Activated T-cell treated with anti-CD3 and anti-CD28 coated beads, Interleukin-2, amount 50 U/mL, for 4 hours (primary cell): ENCODE measurements around the gene MYO5B. TPM values are rescaled to one million over a fixed set of nuclear protein-coding genes. Genes with fewer than 3 reads are reported as not detected.
A peak's percentile ranks its signal among the peaks of the same experiment; 100 is the strongest.

ENCODE experiments used
- ATAC-seq, 2 donors: fragments of 200-7000 bp; cut with Tn5 transposase; one replicate each; pipeline ENCODE4 v1.10.0; 2021
- DNase-seq: peaks from one replicate; pipeline ENCODE4 v3.0.0-alpha.2; 2020
- H3K27me3 Mint-ChIP-seq: one replicate; pipeline ENCODE4 v1.8.0; 2021; ENCODE audit warnings: low read depth, mixed read lengths
- H3K36me3 Mint-ChIP-seq: one replicate; pipeline ENCODE4 v1.8.0; 2022; ENCODE audit warnings: mixed read lengths; ENCODE audit not compliant: insufficient read depth
- H3K4me1 Mint-ChIP-seq: one replicate; pipeline ENCODE4 v1.8.0; 2021; ENCODE audit warnings: low read depth, mixed read lengths
- H3K4me3 Mint-ChIP-seq: one replicate; pipeline ENCODE4 v1.8.0; 2021; ENCODE audit warnings: mild to moderate bottlenecking, moderate library complexity, mixed read lengths
- H3K9me3 Mint-ChIP-seq: one replicate; pipeline ENCODE4 v1.8.0; 2021; ENCODE audit warnings: mixed read lengths
- total RNA-seq, 3 donors: library from RNA; stranded (reverse); gene quantifications; one replicate each; pipeline ENCODE4 v1.2.1, GENCODE V29; 2021

MYO5B gene
- total RNA-seq, 3 donors from 2014 or later = 0.13 to 0.14 (median 0.13) TPM

DNA sequence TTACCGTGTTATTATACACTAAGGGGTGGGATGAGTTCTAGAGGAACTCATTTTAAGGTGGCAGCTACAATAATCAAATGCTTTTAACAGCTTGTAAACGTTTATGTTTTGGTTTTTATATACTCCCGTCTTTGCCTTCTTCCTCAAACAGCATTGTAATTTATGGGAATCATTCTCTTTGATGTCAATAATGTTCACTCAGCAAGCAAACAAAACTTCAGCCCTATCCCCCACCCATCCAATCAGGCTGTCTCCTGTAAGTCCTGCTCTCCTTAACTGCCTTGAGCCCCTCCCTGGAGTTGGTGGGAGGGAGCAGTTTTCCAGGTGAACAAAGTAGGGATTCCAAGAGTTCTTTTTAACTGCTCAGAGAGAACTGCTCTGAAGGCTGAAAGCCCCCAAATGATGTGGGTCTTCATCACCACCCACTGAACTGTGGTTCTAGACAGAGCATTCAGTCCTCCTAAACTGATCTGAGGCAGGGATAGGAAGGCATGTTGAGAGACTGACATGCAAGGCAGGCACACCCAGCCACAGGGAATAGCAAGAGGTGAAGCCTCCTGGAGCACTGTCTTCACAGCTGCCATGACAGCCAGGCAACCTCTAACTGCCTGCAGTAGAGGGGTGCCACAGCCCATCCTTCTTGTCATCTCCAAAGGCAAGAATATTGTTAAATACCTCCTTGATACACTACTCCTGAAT lies 17.5 kb downstream of the MYO5B start:
- ATAC-seq = no peak
- H3K9me3 Mint-ChIP-seq = no peaks in the 10 kb centered on the region
- no peaks in the 10 kb centered on the region for H3K36me3 Mint-ChIP-seq
- no peak for DNase-seq
- no peak overlapping the region for H3K4me3 Mint-ChIP-seq
- H3K4me1 Mint-ChIP-seq = peaks cover 2% of the 10 kb centered on the region
- H3K27me3 Mint-ChIP-seq = peaks cover 27% of the 10 kb centered on the region

- ATAC-seq = peak; percentile 57 to 59
- no peaks in the 10 kb centered on the region for H3K36me3 Mint-ChIP-seq
- H3K9me3 Mint-ChIP-seq = no peaks in the 10 kb centered on the region
- DNase-seq = no peak
- peaks cover 27% of the 10 kb centered on the region for H3K27me3 Mint-ChIP-seq
- no peak overlapping the region for H3K4me3 Mint-ChIP-seq
- peaks cover 2% of the 10 kb centered on the region for H3K4me1 Mint-ChIP-seq
These were observed 22.6 kb downstream of the MYO5B start for GRCh38 chr18:50172367-50172766.

- Mint-ChIP-seq H3K4me3 (no peak overlapping the region), H3K36me3 (no peaks in the 10 kb centered on the region), H3K9me3 (no peaks in the 10 kb centered on the region), H3K27me3 (peaks cover 26% of the 10 kb centered on the region), H3K4me1 (peaks cover 2% of the 10 kb centered on the region)
- ATAC-seq (no peak), DNase-seq (no peak)
These were observed 23.5 kb downstream of the MYO5B start for GRCh38 chr18:50171406-50171805.

DNA sequence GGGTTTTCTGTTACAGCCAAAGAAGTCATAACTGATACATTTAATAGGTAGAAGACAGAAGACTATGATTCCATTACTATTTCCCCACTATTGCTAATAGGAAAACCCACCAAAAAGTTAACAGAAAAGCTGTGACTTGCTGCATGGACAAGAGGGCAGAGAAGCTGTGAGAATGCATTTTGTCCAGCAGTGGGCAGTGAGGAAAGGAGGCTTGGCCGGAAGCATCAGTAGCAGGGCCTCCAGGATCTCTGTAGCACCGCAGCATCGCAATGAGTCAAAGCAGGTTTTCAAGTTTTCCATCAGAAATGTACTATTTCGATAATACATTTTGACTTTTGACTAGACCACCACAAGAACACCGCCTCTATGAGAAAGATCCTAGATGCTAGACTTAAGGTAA lies 24.9 kb downstream of the MYO5B start:
- no peaks in the 10 kb centered on the region for H3K36me3 Mint-ChIP-seq
- peaks cover 2% of the 10 kb centered on the region for H3K4me1 Mint-ChIP-seq
- no peak for DNase-seq
- ATAC-seq = no peak
- H3K4me3 Mint-ChIP-seq = no peak overlapping the region
- peaks cover 31% of the 10 kb centered on the region for H3K27me3 Mint-ChIP-seq
- H3K9me3 Mint-ChIP-seq = no peaks in the 10 kb centered on the region

DNA sequence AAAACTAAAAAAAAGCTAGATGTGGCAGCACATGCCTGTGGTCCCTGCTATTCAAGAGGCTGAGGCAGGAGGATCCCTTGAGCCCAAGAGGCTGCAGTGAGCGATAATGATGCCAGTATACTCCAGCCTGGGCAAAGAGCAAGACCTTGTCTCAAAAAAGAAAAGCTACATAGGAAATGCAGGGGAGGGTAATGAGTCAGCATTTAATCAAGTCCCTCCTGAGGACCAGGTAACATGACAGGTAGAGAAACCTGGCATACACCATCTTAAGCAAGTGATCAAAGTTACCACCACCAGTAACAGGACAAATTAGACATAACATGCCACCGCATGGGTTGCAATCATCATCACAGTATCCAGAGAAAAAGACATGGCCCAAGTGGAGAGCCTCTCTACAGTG lies 25.8 kb downstream of the MYO5B start:
- Mint-ChIP-seq H3K4me1 (peaks cover 2% of the 10 kb centered on the region), H3K27me3 (peaks cover 36% of the 10 kb centered on the region), H3K4me3 (no peak overlapping the region), H3K36me3 (no peaks in the 10 kb centered on the region), H3K9me3 (no peaks in the 10 kb centered on the region)
- no peak for ATAC-seq
- DNase-seq = no peak

DNA sequence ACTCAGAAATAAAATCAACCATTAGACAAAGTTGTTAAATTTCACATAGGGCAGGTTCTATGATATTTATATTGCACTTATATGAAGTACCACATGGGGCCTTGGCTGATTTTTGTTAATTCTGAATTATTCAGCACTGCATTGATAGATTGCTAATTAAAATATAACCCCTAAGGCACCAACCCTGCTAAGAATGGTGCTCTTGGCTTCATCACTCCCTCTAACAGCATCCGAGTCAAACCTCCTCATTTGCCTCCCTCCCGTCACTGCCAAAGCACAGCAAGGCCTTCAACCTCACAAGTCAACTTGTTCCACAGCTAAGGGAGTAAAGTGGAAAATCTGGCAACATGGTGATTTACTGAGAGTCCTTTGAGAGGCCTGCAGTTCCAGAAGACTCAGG lies 27.0 kb downstream of the MYO5B start:
- Mint-ChIP-seq H3K4me3 (no peak overlapping the region), H3K36me3 (no peaks in the 10 kb centered on the region), H3K27me3 (peaks cover 35% of the 10 kb centered on the region), H3K4me1 (peaks cover 2% of the 10 kb centered on the region), H3K9me3 (no peaks in the 10 kb centered on the region)
- no peak for ATAC-seq
- no peak for DNase-seq

GRCh38 chr18:50166901-50167300 lies 28.0 kb downstream of the MYO5B start:
- Mint-ChIP-seq H3K27me3 (peaks cover 36% of the 10 kb centered on the region), H3K4me1 (no peaks in the 10 kb centered on the region), H3K4me3 (no peak overlapping the region), H3K36me3 (no peaks in the 10 kb centered on the region), H3K9me3 (no peaks in the 10 kb centered on the region)
- no peak for DNase-seq
- no peak for ATAC-seq

DNA sequence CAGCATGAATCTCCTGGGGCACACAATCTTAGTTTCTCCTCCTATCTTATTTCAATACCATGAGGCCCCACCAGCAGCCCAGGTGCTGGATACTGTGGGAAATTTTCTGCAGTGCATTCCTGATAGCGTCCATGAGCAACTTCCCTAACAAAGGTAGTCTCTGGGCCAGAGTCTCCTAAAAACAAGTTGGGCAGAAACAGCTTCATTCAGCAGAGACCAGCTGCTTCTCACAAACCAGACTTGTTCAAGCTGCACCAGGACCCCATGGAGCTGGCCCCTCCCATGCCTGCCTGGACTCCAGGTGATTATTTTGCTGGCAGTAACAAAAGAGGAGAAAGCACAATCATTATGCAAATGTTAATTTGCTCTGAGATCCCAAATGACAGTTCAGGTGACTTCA lies 31.4 kb downstream of the MYO5B start:
- Mint-ChIP-seq H3K27me3 (peaks cover 40% of the 10 kb centered on the region), H3K36me3 (no peaks in the 10 kb centered on the region), H3K4me1 (no peaks in the 10 kb centered on the region), H3K9me3 (no peaks in the 10 kb centered on the region), H3K4me3 (no peak overlapping the region)
- ATAC-seq = no peak
- no peak for DNase-seq

DNA sequence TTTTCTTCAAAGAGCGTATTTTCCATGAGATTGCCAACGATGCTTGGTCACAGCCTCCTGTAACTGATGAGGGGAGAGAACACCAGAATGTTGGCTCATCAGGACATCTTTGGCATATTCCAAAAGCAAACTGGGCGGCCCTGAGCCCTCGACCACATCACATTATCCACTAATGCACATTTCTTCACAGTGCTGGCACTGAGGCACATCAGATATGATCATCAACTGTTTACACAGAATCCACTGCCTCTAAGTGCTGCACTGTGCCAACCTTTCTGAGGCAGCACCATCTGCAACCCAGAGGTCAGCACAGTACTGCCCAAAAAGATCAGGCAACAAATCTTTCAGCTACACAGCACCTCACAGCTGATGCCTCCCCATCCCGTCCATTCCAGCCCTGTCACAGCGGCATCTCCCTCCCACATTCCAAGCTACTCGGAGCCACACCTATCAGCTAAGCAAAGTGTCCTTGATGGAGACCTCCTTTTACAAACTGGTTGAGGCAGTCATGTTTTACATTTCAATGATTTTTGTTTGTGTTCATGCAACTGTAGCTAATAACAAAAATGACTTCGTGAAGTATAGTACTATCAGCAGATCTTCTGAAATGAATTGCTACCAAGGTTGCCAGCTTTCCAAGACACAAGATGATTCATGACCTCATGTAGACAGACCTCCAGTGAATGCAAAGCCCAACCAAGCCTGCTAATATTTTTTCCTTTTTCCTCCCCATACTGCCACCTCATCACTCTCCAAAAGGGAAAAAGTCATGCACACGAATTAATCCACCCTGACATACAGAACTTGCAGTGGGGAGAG lies 32.3 kb downstream of the MYO5B start:
- peaks cover 36% of the 10 kb centered on the region for H3K27me3 Mint-ChIP-seq
- no peaks in the 10 kb centered on the region for H3K4me1 Mint-ChIP-seq
- H3K9me3 Mint-ChIP-seq = no peaks in the 10 kb centered on the region
- H3K36me3 Mint-ChIP-seq = no peaks in the 10 kb centered on the region
- no peak overlapping the region for H3K4me3 Mint-ChIP-seq
- DNase-seq (no peak), ATAC-seq (no peak)

GRCh38 chr18:50161597-50162205 lies 33.2 kb downstream of the MYO5B start:
- H3K4me1 Mint-ChIP-seq = no peaks in the 10 kb centered on the region
- ATAC-seq (no peak), DNase-seq (no peak)
- no peak overlapping the region for H3K4me3 Mint-ChIP-seq
- H3K9me3 Mint-ChIP-seq = no peaks in the 10 kb centered on the region
- H3K36me3 Mint-ChIP-seq = no peaks in the 10 kb centered on the region
- H3K27me3 Mint-ChIP-seq = peaks cover 36% of the 10 kb centered on the region

- H3K4me1 Mint-ChIP-seq = no peaks in the 10 kb centered on the region
- DNase-seq (no peak), ATAC-seq (no peak)
- no peaks in the 10 kb centered on the region for H3K9me3 Mint-ChIP-seq
- no peaks in the 10 kb centered on the region for H3K36me3 Mint-ChIP-seq
- peaks cover 25% of the 10 kb centered on the region for H3K27me3 Mint-ChIP-seq
- no peak overlapping the region for H3K4me3 Mint-ChIP-seq
These were observed 35.3 kb downstream of the MYO5B start for GRCh38 chr18:50159654-50160046.

DNA sequence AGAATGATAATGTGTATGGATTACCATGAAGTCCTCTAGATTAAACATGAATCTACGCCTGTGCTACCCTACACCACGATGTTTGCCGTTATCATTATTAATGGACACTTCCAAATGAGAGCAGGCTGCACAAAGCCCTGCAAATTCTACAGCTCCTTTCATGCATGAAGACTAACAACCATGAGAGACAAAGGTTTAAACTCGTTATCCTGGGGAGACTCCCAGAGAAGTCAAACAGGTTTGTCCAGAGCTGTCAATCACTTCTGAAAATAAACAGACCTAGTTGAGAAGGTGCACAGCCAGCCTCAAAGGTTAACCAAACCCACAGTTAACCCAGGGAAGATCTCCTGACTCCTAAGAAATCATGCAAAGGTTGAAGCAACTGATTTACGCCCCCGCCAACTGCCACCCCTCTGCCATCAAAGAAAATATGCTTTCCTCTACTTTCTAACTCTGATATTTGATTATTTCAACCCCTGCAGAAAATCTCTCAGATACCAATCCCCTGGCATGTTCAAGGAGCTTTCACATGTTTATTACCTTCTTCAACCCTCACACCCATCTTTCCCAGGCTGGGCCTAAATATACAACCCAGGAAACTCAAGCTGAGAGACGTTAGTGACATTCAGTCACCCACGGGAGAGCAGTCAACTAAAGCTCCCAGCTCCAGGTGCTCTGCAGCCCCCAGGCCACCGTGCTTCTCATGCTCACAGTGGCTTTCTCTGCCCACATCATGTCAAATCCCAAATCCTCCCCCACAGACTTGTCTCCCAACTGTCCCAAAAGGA lies 35.9 kb downstream of the MYO5B start:
- ATAC-seq = no peak
- H3K4me1 Mint-ChIP-seq = no peaks in the 10 kb centered on the region
- no peak overlapping the region for H3K4me3 Mint-ChIP-seq
- peaks cover 22% of the 10 kb centered on the region for H3K27me3 Mint-ChIP-seq
- no peak for DNase-seq
- no peaks in the 10 kb centered on the region for H3K36me3 Mint-ChIP-seq
- no peaks in the 10 kb centered on the region for H3K9me3 Mint-ChIP-seq

DNA sequence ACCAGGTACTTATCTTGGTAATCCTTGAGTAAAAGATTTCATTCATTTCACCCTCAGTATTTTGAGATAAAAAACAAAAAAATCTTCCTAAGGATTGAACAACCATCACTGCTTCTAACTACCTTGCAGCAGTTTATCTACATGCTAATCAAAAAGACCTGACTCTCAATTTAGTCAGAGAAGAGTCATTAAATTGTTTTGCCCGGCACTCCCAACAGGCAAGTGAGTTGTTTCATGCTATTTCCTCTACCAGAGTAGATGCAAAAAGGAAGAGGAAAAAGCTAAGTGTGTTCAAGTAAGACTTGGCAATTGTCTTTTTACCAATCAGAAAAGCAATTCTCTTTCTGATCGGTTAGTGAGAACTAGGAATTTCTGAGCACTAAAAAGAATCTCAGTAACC lies 39.5 kb downstream of the MYO5B start:
- no peak overlapping the region for H3K4me3 Mint-ChIP-seq
- no peak for ATAC-seq
- no peak for DNase-seq
- H3K9me3 Mint-ChIP-seq = no peaks in the 10 kb centered on the region
- no peaks in the 10 kb centered on the region for H3K36me3 Mint-ChIP-seq
- H3K4me1 Mint-ChIP-seq = no peaks in the 10 kb centered on the region
- H3K27me3 Mint-ChIP-seq = peaks cover 12% of the 10 kb centered on the region

GRCh38 chr18:50154420-50154819 lies 40.5 kb downstream of the MYO5B start:
- DNase-seq (no peak), ATAC-seq (no peak)
- no peaks in the 10 kb centered on the region for H3K36me3 Mint-ChIP-seq
- H3K4me1 Mint-ChIP-seq = no peaks in the 10 kb centered on the region
- no peaks in the 10 kb centered on the region for H3K9me3 Mint-ChIP-seq
- peaks cover 7% of the 10 kb centered on the region for H3K27me3 Mint-ChIP-seq
- H3K4me3 Mint-ChIP-seq = no peak overlapping the region
